GM12873 (cell line): ENCODE results near the gene ACSM6.

Experiments used
- CTCF ChIP-seq: IDR thresholded peaks from 2 replicates; pipeline ENCODE4 v1.5.1; 2012; ENCODE audit warnings: low read depth, mild to moderate bottlenecking, moderate library complexity, low read length, control low read depth; ENCODE audit not compliant: insufficient read depth; ENCODE audit errors: missing control alignments

Gene ACSM6

GRCh38 chr10:95196046-95196445, 2.0 kb downstream of the ACSM6 start:
- TF ChIP-seq CTCF, result no peak

- TF ChIP-seq CTCF, result peak; percentile 43
Measured at GRCh38 chr10:95201736-95202135, 7.7 kb downstream of the ACSM6 start.

GRCh38 chr10:95208702-95209391, 14.8 kb downstream of the ACSM6 start:
- no peak for TF ChIP-seq CTCF

GRCh38 chr10:95209509-95210127, 15.6 kb downstream of the ACSM6 start:
- TF ChIP-seq CTCF, result no peak

- no peak for TF ChIP-seq CTCF
Measured at GRCh38 chr10:95211606-95212279, 17.7 kb downstream of the ACSM6 start.

- no peak for TF ChIP-seq CTCF
Measured at GRCh38 chr10:95214369-95214768, 20.3 kb downstream of the ACSM6 start.

GRCh38 chr10:95214793-95215192, 20.8 kb downstream of the ACSM6 start:
- no peak for TF ChIP-seq CTCF
